Cerebellar nuclear complex (tissue), 1 donor: Measurements from ENCODE around the gene EFR3B.
"Not testable (repeated sequence)": the region's sequence is repeated elsewhere in the genome, so short reads cannot be mapped to it uniquely, and the experiment has no call there.

Experiments used
- DNase-seq, 2 experiments: peaks; one replicate each; lab custom pipeline; 2025; lab: John Stamatoyannopoulos, UW

The EFR3B gene

GRCh38 chr2:25105336-25106085 is 63.6 kb downstream of the EFR3B start:
- DNase-seq, result no peak

DNA sequence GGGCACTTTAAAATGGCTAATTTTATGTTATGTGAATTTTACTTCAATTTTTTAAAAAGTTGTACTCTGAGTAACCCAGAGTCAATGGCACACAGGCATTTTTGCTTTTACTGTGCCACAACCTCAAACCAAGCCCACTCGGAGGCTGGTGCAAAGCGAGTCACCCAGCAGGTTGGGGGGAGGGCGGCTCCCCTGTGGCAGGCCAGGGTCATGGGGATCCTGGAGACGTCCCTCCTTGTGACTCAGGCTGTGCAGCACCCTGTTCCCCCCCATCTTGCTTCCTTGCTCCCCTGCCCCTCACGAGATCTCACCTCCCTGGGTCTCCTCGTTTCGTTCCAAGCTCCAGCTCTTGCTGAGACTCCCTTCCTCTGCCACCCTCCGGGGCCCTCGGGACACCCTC is 67.9 kb downstream of the EFR3B start:
- DNase-seq, result no peak

GRCh38 chr2:25112113-25112512 is 70.2 kb downstream of the EFR3B start:
- DNase-seq, result no peak

DNA sequence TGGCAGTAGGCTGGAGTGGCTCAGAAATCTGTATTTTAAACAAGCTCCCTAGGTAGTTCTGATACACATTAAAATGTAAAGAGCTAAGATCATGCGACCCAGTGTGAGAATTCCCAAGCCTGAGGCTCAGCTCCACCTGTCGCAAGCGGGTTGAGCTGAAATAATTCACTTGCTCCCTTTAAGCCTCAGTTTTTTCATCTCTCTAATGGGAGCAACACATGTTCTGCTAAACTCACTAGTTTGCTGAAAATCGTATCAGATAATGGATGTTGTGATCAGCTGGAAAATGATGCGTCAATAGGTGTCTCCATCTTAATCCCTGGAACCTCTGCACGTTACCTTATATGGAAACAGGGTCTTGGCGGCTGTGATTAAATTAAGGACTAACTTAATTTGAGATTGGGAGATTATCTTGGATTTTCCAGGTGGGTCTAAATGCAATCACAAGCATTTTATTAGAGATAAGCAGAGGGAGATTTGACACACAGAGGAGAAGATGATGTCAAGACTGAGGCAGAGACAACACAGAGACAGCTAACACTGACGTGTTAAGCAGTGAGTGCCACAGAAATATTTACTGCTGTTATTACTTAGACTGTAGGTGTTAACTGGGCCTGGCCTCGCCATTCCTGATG is 73.5 kb downstream of the EFR3B start:
- no peak for DNase-seq

- no peak for DNase-seq
These were observed 74.0 kb downstream of the EFR3B start for GRCh38 chr2:25115902-25116301.

DNA sequence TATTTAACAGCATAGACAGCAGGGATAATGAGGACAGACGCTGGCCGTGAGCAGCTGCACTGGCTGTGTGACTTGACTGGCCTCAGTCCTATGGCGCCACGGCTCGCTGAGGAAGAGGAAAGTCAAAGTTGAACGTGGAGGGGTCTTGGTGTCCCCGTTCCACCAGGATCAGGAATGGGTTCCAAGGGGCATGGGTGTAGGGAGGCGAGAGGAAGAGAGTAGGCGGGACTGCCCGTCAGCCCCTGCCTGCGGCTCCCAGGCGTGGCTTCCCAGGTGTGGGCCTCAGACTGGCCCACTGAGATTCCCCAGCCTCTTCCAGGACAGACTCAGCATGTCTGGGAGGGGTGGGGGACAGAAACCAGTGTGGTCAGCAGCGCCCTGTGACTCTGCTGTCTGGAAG is 75.1 kb downstream of the EFR3B start:
- DNase-seq, result no peak

DNA sequence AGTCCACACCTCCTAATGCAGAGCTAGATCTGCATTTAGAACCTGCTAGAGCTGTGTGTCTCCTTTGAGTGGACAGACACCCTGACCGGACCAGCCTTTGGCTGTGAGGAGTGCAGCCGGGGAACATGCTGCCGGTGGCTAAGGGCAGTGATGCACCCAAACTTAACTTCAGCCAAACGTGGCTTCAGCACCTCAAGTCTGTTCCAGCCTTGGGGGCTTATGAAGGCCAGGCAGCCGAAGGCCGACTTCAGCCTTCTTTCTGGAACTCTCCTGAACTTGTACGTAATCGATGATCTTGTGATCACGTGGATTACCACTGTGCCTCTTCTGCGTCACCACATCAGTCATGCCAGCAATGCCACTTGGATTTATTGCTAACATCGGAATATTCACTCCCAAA is 77.4 kb downstream of the EFR3B start:
- no peak for DNase-seq

DNA sequence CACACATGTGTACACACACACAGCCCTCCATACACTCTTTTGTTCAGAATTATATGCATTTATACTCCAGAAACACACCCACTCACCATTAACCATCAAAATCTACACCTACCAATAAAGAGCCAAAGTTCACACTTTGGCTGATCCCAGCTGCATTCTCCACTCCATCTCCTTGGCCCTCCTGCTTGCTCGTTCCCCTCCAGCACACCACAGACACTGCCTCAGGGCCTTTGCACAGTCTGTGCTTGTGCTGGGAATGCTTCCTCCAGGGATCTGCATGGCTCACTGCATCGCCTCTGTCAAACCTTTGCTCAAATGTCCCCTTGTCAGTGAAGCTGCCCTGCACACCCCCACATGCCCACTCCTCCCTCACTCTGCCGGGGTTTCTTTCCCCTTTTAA is 80.5 kb downstream of the EFR3B start:
- DNase-seq, result no peak

DNA sequence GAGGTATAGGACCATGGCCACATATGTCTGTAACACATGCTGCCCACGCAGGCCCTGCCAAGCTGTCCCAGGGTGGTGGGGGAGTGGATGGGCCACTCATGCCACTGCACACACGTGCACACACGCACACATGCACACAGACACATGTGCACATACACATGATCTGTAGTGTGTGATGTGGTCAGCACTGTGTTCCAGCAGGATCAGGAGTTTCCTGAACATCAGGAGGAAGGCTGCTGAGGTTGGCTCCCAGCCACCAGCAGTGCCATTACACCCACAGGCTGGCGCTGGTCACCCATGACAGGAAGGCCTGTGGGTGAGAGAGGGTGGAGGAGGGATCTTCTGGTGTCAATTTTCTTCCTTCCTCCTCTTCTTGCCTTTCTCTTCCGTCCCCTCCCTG is 81.8 kb downstream of the EFR3B start:
- no peak for DNase-seq

- no peak for DNase-seq
These were observed 83.3 kb downstream of the EFR3B start for GRCh38 chr2:25125189-25125588.

DNA sequence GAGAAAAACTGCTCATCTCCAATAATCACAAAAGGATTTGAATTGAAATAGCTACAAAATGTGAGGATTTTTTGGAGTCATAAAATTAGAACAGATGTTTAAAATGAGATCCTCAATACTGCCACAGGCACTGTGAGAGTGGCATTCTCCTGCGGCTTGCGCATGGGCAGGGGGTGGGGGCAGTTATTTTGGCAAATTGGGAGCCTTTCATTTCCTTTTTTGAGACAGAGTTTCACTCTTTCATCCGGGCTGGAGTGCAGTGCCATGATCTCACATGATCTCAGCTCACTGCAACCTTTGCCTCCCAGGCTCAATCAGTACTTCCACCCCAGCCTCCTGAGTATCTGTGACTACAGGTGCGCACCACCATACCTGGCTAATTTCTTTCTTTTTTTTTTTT is 84.1 kb downstream of the EFR3B start:
- no peak for DNase-seq

- not testable (repeated sequence) for DNase-seq
These were observed 85.2 kb downstream of the EFR3B start for GRCh38 chr2:25127071-25127470.

GRCh38 chr2:25127646-25128045 is 85.8 kb downstream of the EFR3B start:
- DNase-seq, result no peak

- DNase-seq, result no peak
These were observed 88.1 kb downstream of the EFR3B start for GRCh38 chr2:25129901-25130520.

GRCh38 chr2:25131253-25131566 is 89.3 kb downstream of the EFR3B start:
- DNase-seq, result no peak

GRCh38 chr2:25131567-25132298 is 89.9 kb downstream of the EFR3B start:
- no peak for DNase-seq

GRCh38 chr2:25132299-25132635 is 90.4 kb downstream of the EFR3B start:
- DNase-seq, result no peak

- DNase-seq, result no peak
These were observed 90.8 kb downstream of the EFR3B start for GRCh38 chr2:25132693-25133092.

- not testable (repeated sequence) for DNase-seq
These were observed 98.7 kb downstream of the EFR3B start for GRCh38 chr2:25140535-25140934.

DNA sequence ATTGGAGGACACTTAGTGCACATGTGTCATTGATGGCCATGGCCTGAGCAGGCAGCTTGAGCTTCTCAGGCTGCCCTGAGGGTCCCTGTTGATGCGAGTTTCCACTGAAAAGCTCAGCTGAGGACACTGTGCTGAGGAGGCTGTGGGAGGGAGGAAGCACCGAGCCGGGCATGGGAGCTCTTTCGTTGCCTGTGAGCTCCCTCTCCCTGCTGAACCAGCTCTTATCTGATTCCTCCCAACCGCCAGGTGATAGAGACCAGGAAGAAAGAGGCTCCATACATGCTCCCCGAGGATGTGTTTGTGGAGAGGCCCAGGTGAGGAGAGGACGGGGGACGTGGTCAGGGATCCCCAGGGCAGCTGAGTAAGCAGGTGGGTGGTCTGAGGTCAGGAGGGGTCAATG is 99.2 kb downstream of the EFR3B start:
- no peak for DNase-seq

DNA sequence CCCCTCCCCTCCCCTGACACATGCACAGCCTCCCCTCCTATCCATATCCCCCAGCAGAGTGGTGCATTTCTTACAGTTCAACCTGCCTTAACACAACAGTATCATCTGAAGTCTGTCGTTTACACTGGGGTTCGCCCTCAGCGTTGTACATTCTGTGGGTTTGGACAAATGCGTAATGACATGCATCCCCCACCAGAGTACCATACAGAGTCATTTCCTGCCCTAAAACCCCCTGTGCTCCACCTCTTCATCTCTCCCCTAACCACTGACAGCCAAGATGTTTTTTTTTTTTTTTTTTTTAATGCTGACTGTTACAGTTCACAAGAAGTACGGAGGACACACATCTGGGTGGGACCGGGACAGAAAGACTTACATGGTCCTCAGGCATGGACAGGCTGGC is 103.9 kb downstream of the EFR3B start:
- no peak for DNase-seq

DNA sequence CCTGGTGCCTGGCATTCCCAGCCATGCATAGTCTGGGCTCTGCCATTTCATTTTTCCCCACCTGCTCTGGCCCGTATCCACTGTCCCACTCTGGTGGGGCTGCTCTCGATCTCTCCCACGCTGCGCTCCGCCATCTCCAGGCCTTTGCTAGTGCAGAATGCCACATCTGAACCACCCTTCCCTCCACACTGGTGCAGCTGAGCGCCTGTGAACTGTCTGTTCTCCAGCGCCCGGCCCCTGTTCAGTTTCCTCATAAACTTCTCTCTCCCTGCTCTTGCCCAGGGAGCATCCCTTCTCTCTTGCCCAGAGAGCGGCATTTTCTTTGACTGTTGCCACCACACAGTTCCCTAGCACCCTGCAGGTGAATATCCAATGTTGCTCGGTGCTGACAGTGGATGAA is 105.0 kb downstream of the EFR3B start:
- DNase-seq, result no peak

DNA sequence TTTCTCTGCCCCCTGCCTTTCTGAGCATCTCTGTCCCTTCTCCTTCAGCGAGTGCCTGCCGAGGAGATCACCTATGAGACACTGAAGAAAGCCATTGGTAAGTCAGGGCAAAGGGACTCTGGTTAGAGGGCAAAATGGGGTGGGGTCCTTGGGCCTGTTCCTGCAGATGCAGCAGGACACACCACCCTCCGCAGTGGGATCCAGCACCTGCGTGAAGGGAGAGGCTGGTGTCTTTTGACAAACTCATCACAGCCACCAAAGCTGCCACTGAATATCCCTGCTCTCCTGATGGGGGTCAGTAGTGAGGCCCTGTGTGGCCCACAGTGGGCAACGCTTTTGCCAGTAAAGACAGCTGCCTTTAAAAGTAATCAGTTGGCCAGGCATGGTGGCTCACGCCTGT is 107.8 kb downstream of the EFR3B start:
- no peak for DNase-seq
